GM12878 (cell line): ENCODE measurements around the gene ATP6V0A1. TPM values are rescaled to one million over a fixed set of nuclear protein-coding genes. Genes with fewer than 3 reads are reported as not detected.

Source experiments
- ATF7 ChIP-seq: fragments of 450-650 bp; IDR thresholded peaks from 2 replicates; pipeline ENCODE4 v1.6.1; 2016; ENCODE audit warnings: low read depth, mild to moderate bottlenecking
- ELK1 ChIP-seq: IDR thresholded peaks from 2 replicates; pipeline ENCODE4 v1.6.1; 2012; ENCODE audit warnings: low read depth, low read length, improper control_type of control experiment
- EZH2 ChIP-seq: IDR thresholded peaks from 2 replicates; pipeline ENCODE4 v1.6.1; 2012; ENCODE audit warnings: low read depth, mild to moderate bottlenecking, control low read depth, inconsistent platforms, low read length, borderline replicate concordance; ENCODE audit not compliant: control insufficient read depth
- GABPA ChIP-seq: IDR thresholded peaks from 2 replicates; pipeline ENCODE4 v1.6.1; 2014; ENCODE audit warnings: antibody characterized with exemption, low read depth, mild to moderate bottlenecking, inconsistent platforms
- HCFC1 ChIP-seq: fragments of 150-350 bp; IDR thresholded peaks from 2 replicates; pipeline ENCODE4 v1.6.1; 2014; ENCODE audit warnings: low read length
- HDAC6 ChIP-seq: fragments of 200-600 bp; sonication (generic); IDR thresholded peaks from one replicate; pipeline ENCODE4 v1.8.0; 2017; ENCODE audit warnings: antibody characterized with exemption; ENCODE audit not compliant: unreplicated experiment
- MYB ChIP-seq: fragments of 150-350 bp; IDR thresholded peaks from 2 replicates; pipeline ENCODE4 v1.6.1; 2014; ENCODE audit warnings: mild to moderate bottlenecking, low read depth, low read length, borderline replicate concordance
- PML ChIP-seq: IDR thresholded peaks from 2 replicates; pipeline ENCODE4 v1.6.1; 2012; ENCODE audit warnings: low read length, inconsistent platforms
- PRDM15 ChIP-seq: fragments of 450-650 bp; formaldehyde crosslinking; IDR thresholded peaks from 2 replicates; pipeline ENCODE4 v1.4.0; 2020; ENCODE audit warnings: mild to moderate bottlenecking, moderate library complexity
- RAD21 ChIP-seq: IDR thresholded peaks from 2 replicates; pipeline ENCODE4 v1.6.1; 2011; ENCODE audit warnings: mild to moderate bottlenecking, low read depth, low read length, moderate library complexity; ENCODE audit not compliant: insufficient read depth
- SIX5 ChIP-seq: IDR thresholded peaks from 2 replicates; pipeline ENCODE4 v1.6.1; 2011; ENCODE audit warnings: mild to moderate bottlenecking, low read depth, low read length, moderate library complexity; ENCODE audit not compliant: severe bottlenecking
- SP1 ChIP-seq: IDR thresholded peaks from one replicate; pipeline ENCODE4 v1.6.1; 2011; ENCODE audit warnings: low read depth, low read length
- SUZ12 ChIP-seq: fragments of 200-600 bp; sonication (generic); IDR thresholded peaks from one replicate; pipeline ENCODE4 v1.6.1; 2018; ENCODE audit warnings: antibody characterized with exemption, mild to moderate bottlenecking; ENCODE audit not compliant: unreplicated experiment
- ZBED1 ChIP-seq: IDR thresholded peaks from 2 replicates; pipeline ENCODE4 v1.6.1; 2016; ENCODE audit warnings: borderline replicate concordance
- polyA plus RNA-seq, 11 experiments: library from polyadenylated mRNA; depleted of rRNA in 4 of 11; unstranded in 6 of 11; stranded (reverse) in 5 of 11; fragments of >200 nt; fragmentation: Nextera tagmentation in 4 of 11; fragmentation: Illumina TruSeq in 1 of 11; extraction: Ambion mirVana in 4 of 11; extraction: Trizol in 1 of 11; gene quantifications; 1 replicate in 1 of 11; 2 replicates in 10 of 11; pipeline versions ENCODE4 v1.2.1 to v1.2.3, GENCODE V29; 2011 to 2016; ENCODE audit warnings: inconsistent platforms in 2 of 11, missing spikeins in 2 of 11, low read depth in 1 of 11
- total RNA-seq, 4 experiments: library from RNA; depleted of rRNA in 3 of 4; stranded (reverse); fragments of >200 nt in 3 of 4; fragmentation: Illumina TruSeq in 1 of 4; extraction: Trizol in 1 of 4; gene quantifications; 2 replicates each; pipeline versions ENCODE4 v1.2.1 to v1.2.3, GENCODE V29; 2013 to 2021
- TF ChIP-seq, protein P1 (sequence below): fragments of 450-650 bp; formaldehyde crosslinking; IDR thresholded peaks from 2 replicates; pipeline ENCODE4 v1.4.0; 2022; ENCODE audit warnings: mild to moderate bottlenecking, moderate library complexity
- TF ChIP-seq, protein P2 (sequence below): fragments of 450-650 bp; IDR thresholded peaks from 2 replicates; pipeline ENCODE4 v1.6.1; 2017; ENCODE audit warnings: mild to moderate bottlenecking, moderate library complexity

Gene ATP6V0A1
- total and polyA plus RNA-seq, 10 of the 15 experiments (the other 5 are each of a cell fraction or from before 2014, with no cell fraction given) = 3.0 to 76.6 (median 30.9) TPM

DNA sequence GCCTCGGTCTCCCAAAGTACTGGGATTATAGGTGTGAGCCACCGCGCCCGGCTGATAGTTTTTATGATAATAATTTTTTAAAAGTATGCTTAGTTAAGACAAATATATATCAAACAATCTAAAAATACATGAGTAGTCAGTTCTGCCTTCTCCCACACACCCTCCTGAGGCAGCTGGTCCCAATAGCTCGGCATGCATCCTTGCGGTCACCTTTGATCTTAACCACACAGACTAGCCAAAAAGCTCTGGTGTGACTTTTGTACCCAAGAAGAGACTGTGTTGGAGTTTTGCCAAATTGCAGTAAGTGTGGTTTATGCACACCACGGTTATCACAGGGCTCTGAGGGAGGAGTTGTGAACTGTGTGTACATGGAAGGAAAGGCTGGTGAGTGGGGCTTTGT is 25.6 kb downstream of the ATP6V0A1 start (continued):
- TF ChIP-seq PRDM15 (CRISPR knock-in tag) = no peak
- TF ChIP-seq ATF7 = peak; percentile 71; the same call in 1 of the 2 replicates
- no peak for TF ChIP-seq SUZ12
- TF ChIP-seq HDAC6 = no peak
- TF ChIP-seq HCFC1 = no peak
- TF ChIP-seq, protein P1, sequence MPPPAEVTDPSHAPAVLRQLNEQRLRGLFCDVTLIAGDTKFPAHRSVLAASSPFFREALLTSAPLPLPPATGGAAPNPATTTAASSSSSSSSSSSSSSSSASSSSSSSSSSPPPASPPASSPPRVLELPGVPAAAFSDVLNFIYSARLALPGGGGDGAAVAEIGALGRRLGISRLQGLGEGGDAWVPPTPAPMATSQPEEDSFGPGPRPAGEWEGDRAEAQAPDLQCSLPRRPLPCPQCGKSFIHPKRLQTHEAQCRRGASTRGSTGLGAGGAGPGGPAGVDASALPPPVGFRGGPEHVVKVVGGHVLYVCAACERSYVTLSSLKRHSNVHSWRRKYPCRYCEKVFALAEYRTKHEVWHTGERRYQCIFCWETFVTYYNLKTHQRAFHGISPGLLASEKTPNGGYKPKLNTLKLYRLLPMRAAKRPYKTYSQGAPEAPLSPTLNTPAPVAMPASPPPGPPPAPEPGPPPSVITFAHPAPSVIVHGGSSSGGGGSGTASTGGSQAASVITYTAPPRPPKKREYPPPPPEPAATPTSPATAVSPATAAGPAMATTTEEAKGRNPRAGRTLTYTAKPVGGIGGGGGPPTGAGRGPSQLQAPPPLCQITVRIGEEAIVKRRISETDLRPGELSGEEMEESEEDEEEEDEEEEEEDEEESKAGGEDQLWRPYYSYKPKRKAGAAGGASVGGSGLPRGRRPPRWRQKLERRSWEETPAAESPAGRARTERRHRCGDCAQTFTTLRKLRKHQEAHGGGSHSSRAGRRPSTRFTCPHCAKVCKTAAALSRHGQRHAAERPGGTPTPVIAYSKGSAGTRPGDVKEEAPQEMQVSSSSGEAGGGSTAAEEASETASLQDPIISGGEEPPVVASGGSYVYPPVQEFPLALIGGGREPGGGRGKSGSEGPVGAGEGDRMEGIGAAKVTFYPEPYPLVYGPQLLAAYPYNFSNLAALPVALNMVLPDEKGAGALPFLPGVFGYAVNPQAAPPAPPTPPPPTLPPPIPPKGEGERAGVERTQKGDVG (CRISPR knock-in tag) = no peak
- no peak for TF ChIP-seq EZH2
- peak; percentile 53; the same call in 1 of the 2 replicates for TF ChIP-seq ZBED1
- TF ChIP-seq RAD21 = no peak
- no peak for TF ChIP-seq SIX5
- TF ChIP-seq SP1 = no peak
- TF ChIP-seq MYB = no peak
- TF ChIP-seq, protein P2, sequence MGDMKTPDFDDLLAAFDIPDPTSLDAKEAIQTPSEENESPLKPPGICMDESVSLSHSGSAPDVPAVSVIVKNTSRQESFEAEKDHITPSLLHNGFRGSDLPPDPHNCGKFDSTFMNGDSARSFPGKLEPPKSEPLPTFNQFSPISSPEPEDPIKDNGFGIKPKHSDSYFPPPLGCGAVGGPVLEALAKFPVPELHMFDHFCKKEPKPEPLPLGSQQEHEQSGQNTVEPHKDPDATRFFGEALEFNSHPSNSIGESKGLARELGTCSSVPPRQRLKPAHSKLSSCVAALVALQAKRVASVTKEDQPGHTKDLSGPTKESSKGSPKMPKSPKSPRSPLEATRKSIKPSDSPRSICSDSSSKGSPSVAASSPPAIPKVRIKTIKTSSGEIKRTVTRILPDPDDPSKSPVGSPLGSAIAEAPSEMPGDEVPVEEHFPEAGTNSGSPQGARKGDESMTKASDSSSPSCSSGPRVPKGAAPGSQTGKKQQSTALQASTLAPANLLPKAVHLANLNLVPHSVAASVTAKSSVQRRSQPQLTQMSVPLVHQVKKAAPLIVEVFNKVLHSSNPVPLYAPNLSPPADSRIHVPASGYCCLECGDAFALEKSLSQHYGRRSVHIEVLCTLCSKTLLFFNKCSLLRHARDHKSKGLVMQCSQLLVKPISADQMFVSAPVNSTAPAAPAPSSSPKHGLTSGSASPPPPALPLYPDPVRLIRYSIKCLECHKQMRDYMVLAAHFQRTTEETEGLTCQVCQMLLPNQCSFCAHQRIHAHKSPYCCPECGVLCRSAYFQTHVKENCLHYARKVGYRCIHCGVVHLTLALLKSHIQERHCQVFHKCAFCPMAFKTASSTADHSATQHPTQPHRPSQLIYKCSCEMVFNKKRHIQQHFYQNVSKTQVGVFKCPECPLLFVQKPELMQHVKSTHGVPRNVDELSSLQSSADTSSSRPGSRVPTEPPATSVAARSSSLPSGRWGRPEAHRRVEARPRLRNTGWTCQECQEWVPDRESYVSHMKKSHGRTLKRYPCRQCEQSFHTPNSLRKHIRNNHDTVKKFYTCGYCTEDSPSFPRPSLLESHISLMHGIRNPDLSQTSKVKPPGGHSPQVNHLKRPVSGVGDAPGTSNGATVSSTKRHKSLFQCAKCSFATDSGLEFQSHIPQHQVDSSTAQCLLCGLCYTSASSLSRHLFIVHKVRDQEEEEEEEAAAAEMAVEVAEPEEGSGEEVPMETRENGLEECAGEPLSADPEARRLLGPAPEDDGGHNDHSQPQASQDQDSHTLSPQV = no peak
- no peak for TF ChIP-seq PML
- TF ChIP-seq GABPA = no peak
- no peak for TF ChIP-seq ELK1
